ENCODE measurements around the gene EMC8. TPM values are rescaled to one million over a fixed set of nuclear protein-coding genes. Genes with fewer than 3 reads are reported as not detected.

EMC8 gene
- total RNA-seq (2014; rRNA removed; shearing (Covaris generic)): 61.0 and 69.4 TPM in 2 replicates
- 47.5 and 51.1 TPM in 2 replicates for polyA plus RNA-seq (2016; fragmentation: Nextera tagmentation; extraction: Ambion mirVana)
- long read RNA-seq, transcript EMC8-201 (5 exons, 1,962 nt): major isoform, 66 of 73 reads
- long read RNA-seq, partial matches to known transcripts: 1 of 73 reads
- long read RNA-seq, other reads (novel, unspliced or antisense): 5 of 73 reads

- H3K36me3 ChIP-seq (ENCODE audit: insufficient read depth): peaks cover 28% of the 10 kb centered on the region
These were observed at the start of gene EMC8, which contains the start of gene COX4I1 for GRCh38 chr16:85799497-85800320. Gene EMC8 (minus strand): TSS chr16:85799544. CDS start chr16:85799295, 249 bp downstream. Gene COX4I1 (plus strand): TSS chr16:85799695. CDS start chr16:85801206, 1,511 bp downstream.

More at GRCh38 chr16:85799497-85800320, at the start of gene EMC8, which contains the start of gene COX4I1:
- Histone ChIP-seq H2AFZ (peak within 1 kb of the TSS; percentile 74), H4K20me1 (replicated peaks; ENCODE audit: insufficient read depth) (peaks cover 46% of the 10 kb centered on the region), H3K27ac (ENCODE audit: low read depth) (peak within 1 kb of the TSS; percentile 87), H3K4me1 (ENCODE audit: insufficient read depth) (peaks cover 9% of the 10 kb centered on the region), H3K9me2 (ENCODE audit: insufficient read depth) (no peaks in the 10 kb centered on the region), H3K79me2 (replicated peaks; ENCODE audit: insufficient read depth) (peaks cover 88% of the 10 kb centered on the region), H3K4me3 (peak within 1 kb of the TSS; percentile 98), H3F3A (replicated peaks; ENCODE audit: low read depth) (0 out of 2 replicates have a peak, but pooled peaks cover 3% of the 10 kb centered on the region), H3K27me3 (ENCODE audit: insufficient read depth) (no peaks in the 10 kb centered on the region), H3K4me2 (peak within 1 kb of the TSS; percentile 99)
- ATAC-seq: peak; percentile 91
- no peaks in the 10 kb centered on the region; the same call in 2 of the 3 replicates for H3K9me3 Mint-ChIP-seq
- H3K36me3 Mint-ChIP-seq (ENCODE audit: low read depth): peaks cover 66% of the 10 kb centered on the region
- peaks cover 18% of the 10 kb centered on the region for H3K27me3 Mint-ChIP-seq (ENCODE audit: insufficient read depth, low read depth, poor library complexity)
- H3K27ac Mint-ChIP-seq: peak within 1 kb of the TSS; percentile 89
- peak; percentile 87 for TF ChIP-seq ETS1 (IDR thresholded peaks at IDR 0.05)
- TF ChIP-seq ZNF462 (CRISPR knock-in tag; IDR thresholded peaks at IDR 0.05): no peak
- TF ChIP-seq REST (IDR thresholded peaks at IDR 0.05; ENCODE audit: unreplicated experiment): no peak
- no peak for TF ChIP-seq ZNF331 (CRISPR knock-in tag; IDR thresholded peaks at IDR 0.05; ENCODE audit: low read depth)
- peak; percentile 91 for TF ChIP-seq POLR2AphosphoS5 (IDR thresholded peaks at IDR 0.05; ENCODE audit: low read depth)
- peak; percentile 78 for TF ChIP-seq CREB1 (CRISPR knock-in tag; IDR thresholded peaks at IDR 0.05; ENCODE audit: low read depth)
- TF ChIP-seq EZH2 (IDR thresholded peaks at IDR 0.05; ENCODE audit: low read depth, unreplicated experiment): no peak
- no peak for TF ChIP-seq ZNF114 (CRISPR knock-in tag; IDR thresholded peaks at IDR 0.05)
- TF ChIP-seq JUNB (IDR thresholded peaks at IDR 0.05; ENCODE audit: unreplicated experiment): no peak
- DNase-seq (ENCODE audit: low spot score): peak; percentile 97
- peaks cover 18% of the 10 kb centered on the region for H3K4me1 Mint-ChIP-seq
- H3K4me3 Mint-ChIP-seq: peak within 1 kb of the TSS; percentile 89

Measured in GM23338 (cell line).